NCI-H187 (cell line): ENCODE measurements around the gene ZCCHC12.
"Not testable (repeated sequence)": the region's sequence is repeated elsewhere in the genome, so short reads cannot be mapped to it uniquely, and the experiment has no call there.

ENCODE experiments used
- DNase-seq, 2 experiments: peaks; one replicate each; lab custom pipeline; 2025; lab: John Stamatoyannopoulos, UW

The ZCCHC12 gene

GRCh38 chrX:118823263-118824172 lies at the start of gene ZCCHC12:
Gene ZCCHC12, plus strand, starts transcription at chrX:118823824. Its CDS starts 1,421 bp downstream, at chrX:118825245.
- DNase-seq: peak in 1 of 2 experiments; percentile 28

DNA sequence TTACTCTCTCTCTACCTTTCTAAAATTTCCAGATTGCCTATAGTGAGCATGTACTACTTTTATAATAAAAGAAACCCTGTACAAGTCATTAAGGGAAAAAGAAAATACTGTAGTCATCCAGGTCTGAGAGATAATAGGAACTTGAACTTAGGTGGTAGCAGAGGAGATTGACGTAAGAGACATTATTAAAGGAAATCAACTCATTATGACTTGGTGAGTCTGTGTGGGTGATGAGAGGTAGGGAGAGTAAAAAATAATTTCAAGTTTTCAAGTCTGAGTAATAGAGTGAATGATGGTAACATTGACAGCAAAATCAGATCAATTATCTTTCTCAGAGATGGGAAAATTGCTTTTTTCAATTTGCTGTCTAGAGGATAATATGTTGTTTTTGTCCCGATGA lies 44.0 kb upstream of the ZCCHC12 start:
- no peak for DNase-seq

DNA sequence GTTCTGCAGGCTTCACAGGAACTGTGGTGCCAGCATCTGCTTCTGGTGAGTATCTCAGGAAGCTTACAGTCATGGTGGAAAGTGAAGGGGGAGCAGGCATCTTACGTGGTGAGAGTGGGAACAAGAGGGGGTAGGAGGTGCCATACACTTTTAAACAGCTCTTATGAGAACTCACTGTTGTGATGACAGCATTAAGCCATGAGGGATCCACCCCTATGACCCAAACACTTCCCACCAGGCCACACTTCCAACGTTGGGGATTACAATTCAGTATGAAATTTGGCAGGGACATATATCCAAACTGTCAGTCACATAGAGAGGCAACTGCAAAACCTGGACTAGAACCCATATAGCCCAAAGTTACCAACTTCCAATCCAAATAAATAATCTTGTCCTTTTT lies 43.1 kb upstream of the ZCCHC12 start:
- no peak for DNase-seq

GRCh38 chrX:118780911-118781310 lies 42.7 kb upstream of the ZCCHC12 start:
- DNase-seq: no peak

- no peak for DNase-seq
Observed at GRCh38 chrX:118795528-118796280, 27.9 kb upstream of the ZCCHC12 start.

DNA sequence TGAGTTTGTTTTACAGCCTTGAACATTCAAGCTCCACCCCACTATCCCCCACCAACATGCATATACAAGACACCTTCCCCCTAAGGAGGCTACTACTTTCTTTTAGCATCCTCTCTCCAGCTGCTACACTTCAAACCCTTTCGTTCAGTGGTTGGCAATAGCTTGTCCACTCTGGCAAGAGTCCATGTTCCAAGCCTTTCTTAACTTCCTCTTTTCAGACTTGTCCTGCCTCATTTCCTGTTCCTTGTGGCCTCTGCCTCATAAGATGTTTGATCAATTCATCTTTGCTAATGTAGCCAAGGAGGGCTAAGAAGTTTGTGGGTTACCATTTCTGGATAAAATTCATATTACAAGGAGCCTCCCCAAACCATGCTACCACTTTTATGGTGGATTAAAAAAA lies 20.8 kb upstream of the ZCCHC12 start:
- DNase-seq: no peak

DNA sequence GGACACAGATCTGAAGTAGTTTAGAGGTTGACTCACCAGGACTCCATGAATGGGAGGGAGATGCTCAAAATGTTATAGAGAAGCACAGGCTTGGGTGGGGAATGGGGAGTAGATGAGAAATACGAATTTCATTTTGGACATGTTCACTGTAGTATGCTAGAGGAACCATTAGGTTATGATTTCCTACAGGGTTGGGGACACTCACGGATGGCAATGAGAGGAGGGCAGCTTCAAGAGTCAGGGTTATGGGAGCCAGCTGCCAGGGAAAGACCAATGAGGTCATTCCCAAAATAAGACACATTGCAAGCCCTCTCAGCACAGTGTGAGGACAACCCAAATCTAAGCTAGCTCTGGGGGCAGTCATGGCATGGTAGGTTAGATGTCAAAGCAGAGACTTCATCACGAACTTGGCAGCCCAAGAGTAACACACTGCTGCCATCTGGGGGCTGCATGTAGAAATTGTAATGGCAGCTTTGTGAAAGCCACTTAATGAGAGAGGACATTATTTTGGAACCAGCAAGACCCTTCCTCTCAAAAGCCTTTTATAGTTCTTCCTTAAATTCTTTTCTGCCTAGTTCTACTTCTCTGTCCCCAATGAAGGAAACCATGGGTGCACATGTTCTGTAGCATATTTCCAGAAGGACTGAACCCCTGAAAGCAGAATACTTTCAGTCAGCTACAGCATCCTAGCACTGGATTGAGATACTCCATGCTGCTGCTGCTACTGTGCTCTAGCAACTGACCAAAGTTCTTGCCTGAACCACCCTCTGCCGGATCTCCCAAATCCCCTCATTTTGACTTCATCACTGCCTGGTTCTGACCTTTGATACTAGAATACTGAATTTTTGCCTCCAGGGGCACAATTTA lies 16.2 kb upstream of the ZCCHC12 start:
- DNase-seq: peak in 1 of 2 experiments; percentile 43

- not testable (repeated sequence) for DNase-seq
Observed at GRCh38 chrX:118817257-118817656, 6.4 kb upstream of the ZCCHC12 start.

- no peak for DNase-seq
Observed at GRCh38 chrX:118824173-118824730, 628 bp downstream of the ZCCHC12 start.

GRCh38 chrX:118825227-118825626 lies 1.6 kb downstream of the ZCCHC12 start:
- no peak for DNase-seq

GRCh38 chrX:118839334-118839958 lies 15.8 kb downstream of the ZCCHC12 start:
- peak in 1 of 2 experiments; percentile 1 for DNase-seq

DNA sequence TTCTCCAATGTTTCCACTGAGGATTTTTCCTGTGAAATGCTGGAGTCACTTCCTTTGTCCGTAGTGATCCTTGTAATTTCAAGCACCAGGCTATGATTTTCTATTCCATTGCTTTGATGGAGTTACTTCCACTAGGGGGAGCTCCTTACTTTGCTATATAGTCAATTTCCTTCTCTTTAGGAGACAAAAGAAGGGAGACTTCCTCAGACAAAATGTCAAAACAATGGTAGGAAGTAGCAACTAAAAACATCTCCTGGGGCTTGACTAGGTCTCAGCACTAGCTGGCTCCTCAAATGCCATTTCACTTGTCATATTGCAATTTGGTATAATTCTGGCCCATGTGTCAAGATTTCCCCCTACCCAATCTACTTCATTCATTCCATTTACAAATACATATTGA lies 24.1 kb downstream of the ZCCHC12 start:
- DNase-seq: peak in 1 of 2 experiments; percentile 7

GRCh38 chrX:118853596-118853995 lies 30.0 kb downstream of the ZCCHC12 start:
- DNase-seq: no peak

- no peak for DNase-seq
Observed at GRCh38 chrX:118855681-118856310, 32.2 kb downstream of the ZCCHC12 start.

DNA sequence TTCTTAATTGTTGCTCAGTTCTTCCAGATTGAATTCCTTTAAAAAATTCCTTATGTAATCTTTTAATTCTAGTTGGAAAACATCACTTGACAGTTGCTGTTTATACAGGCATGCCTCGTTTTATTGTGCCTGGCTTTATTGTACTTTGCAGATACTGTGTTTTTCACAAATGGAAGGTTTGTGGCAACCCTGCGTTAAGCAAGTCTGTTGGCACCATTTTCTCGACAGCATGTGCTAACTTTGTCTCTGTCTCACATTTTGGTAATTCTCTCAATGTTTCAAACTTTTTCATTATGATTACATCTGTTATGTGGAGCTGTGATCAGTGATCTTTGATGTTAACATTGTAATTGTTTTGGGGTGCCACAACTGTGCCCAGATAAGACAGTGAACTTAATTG lies 33.4 kb downstream of the ZCCHC12 start:
- no peak for DNase-seq

GRCh38 chrX:118861338-118861737 lies 37.7 kb downstream of the ZCCHC12 start:
- no peak for DNase-seq

DNA sequence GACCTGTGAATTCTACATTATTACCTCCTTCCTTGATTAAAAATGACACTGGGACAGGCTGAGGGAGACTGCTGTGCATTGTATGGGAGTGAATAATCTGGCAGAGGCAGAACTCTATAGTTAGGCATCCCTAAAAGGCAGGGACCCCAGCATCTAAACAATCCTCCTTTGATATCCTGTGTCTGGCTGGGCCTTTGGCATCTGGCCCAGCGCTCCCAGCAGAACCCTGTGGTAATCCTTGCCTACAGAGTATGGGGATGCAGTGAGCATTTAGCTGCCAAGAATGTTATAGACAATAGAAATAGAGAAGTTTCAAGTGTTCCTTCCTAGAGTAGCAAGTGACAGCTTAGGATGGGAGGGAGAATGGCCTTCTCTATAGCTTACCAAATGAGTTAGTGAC lies 38.5 kb downstream of the ZCCHC12 start:
- no peak for DNase-seq

DNA sequence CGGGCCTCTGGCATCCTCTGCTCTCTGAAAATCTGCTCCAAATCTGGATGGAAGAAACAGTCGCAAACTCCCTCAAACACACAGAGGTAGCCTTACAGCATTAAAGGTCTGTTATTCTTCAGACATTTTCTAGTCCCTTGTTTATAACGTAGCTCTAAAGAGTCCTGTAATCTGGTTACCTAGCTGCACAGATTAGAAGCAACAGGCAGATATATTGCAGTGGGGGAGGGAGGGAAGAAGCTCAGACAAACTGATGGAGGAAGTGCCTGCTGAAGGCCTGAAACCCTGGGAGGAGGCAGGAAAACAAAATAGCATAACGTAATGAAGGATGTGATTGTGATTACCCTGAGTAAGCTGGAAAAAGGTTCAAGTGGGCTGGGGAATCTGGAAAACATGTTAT lies 39.4 kb downstream of the ZCCHC12 start:
- no peak for DNase-seq

- DNase-seq: no peak
Observed at GRCh38 chrX:118864063-118864635, 40.5 kb downstream of the ZCCHC12 start.

GRCh38 chrX:118865231-118865630 lies 41.6 kb downstream of the ZCCHC12 start:
- DNase-seq: no peak
